COLO829 (cell line): ENCODE data around the gene ITPR2.

Experiments used
- DNase-seq: peaks from one replicate; pipeline ENCODE4 v3.0.0; 2012; ENCODE audit warnings: low spot score

ITPR2 gene

GRCh38 chr12:26293612-26294011 is 539.4 kb downstream of the ITPR2 start:
- no peak for DNase-seq

DNA sequence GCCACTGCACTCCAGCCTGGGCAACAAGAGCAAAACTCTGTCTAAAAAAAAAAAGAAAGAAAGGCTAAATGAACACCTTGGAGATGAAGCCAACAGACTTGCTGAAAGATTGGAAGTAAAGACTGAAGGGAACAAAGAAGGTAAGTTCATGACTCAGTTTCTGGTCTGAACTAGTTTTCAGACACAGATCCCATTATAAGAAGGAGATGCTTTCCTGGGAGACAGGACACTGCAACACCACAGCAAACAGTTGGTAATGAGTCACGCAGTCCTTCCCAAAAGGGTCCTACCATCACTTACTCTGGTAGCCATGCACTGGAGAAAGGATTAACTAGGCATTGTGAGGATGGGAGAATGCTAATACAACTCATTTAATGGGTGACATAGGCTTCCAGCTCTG is 540.4 kb downstream of the ITPR2 start:
- DNase-seq, result no peak

DNA sequence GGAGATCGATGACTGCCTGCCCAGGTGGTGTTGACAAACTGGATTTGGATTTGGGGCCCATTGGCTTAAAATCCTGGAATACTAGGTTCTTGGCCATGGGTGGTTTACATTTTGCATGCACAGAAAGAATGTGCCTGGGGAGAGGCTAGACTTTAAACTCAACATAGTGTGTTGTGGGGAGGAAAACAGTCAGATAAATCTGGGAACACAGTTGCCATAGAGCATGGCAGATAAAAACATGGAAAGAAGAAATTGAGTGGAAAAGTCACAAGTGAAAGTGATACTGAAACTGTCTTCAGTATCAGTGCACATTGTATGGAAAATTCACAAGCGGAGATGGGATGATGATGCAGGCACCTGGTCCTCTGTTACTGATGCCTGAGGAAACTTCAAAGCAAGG is 542.4 kb downstream of the ITPR2 start:
- no peak for DNase-seq

GRCh38 chr12:26287671-26288381 is 545.2 kb downstream of the ITPR2 start:
- no peak for DNase-seq
